K562 treated with DMSO at 1 percent for 12 hours (cell line): ENCODE results near the gene HIGD1A. TPM values are rescaled to one million over a fixed set of nuclear protein-coding genes. Genes with fewer than 3 reads are reported as not detected.

Experiments
- total RNA-seq: library from RNA; unstranded; fragments of 300-600 nt; gene quantifications from 2 replicates; pipeline ENCODE4 v1.2.3, GENCODE V29; 2022; ENCODE audit not compliant: insufficient read depth

HIGD1A gene
- 108 and 158 TPM in 2 replicates for total RNA-seq

DNA sequence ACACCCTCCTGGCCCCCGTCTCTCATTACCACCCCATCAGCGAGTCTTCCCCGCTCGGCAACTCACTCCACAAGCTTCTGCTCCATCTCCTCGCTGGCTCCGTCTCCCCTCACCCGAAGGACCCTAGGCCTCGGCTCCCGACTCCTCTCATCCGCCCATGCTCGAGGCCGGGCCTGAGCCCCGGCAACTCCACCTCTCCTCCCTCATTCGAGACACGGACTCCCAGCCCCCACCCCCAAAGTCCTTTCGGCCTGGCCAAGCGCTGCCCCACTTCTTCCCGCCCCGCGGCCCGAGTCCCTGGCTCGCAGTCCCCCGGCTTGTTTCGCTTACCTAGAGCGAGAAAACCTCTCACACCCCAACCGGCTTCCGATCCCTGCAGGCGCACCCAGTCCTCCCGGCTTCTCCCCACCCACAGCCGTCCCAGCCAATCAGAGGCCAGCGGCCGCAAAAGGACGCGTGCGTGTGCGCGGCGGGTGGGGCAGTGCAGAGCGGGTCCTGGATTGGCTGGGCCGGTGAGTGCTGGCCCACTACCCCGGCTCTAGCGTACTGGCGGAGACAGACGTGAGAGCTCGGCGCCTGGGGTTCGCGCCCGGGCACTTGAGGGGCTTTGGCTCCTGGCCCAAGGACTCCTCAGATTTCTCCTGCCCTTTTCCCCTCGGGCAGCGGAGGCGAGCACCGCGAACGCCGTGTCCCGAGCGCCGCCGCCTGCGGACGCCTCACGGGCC, at the start of gene HIGD1A:
TSS of gene HIGD1A (minus strand) at position 385 of the 725 bp plus-strand sequence. CDS start 10,237 bp downstream, outside the sequence.

DNA sequence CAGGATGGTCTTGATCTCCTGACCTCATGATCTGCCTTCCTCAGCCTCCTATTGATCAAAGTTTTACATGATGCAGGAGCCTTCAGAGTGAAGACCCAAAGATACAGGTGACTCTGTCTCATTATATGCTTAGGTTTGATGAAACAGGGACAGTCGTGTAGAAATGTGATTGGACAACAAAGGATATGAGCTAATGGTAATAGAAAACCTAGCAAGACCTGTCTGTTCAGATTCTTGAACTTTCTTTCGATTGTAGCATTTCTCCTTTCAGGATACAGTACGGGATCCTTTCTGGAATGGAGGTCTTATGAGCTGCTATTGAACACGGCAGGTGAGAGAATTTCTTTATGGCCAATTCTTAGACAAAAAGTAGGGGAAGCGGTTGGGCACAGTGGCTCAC, 4.9 kb upstream of the HIGD1A start, which contains the start of gene ACKR2:
TSS of gene ACKR2 (plus strand) at position 244 of the 400 bp plus-strand sequence. CDS start 55,058 bp downstream, outside the sequence.

DNA sequence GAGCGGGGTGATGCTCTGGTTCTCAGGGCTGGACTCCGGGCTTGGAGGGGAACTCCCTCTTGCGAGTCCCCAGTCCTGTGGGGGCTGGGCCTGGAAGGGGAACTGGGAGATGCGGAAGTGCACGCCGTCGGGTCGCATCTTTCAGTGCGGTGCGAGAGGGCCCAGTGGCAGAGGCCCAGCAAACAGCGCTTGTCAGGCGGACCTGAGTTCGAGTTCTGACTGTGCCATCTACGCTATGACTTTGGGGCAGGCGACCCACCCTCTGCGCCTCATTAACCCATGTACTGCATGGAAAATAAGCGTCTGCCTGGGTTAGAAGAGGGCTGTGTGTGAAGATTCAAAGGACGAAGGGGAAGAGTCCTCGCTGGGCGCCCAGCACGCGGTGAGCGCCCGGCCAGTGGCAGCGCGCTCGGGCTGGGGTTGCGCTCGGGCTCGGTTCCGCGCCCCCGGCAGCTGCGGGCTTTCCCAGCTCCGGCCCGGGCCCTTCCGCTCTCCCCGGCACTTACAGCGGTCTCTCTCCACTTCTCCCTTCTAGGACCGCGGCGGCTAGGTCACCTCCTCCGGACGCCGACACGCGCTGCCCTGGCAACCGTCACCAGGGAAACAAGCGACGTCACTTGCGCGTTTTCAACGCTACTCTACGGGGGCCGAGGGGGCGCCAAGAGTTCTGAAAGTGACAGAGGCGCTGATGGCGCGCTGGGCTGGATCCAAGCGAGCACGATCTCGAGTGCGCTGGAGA, 31.5 kb downstream of the HIGD1A start, which contains the start of gene CCDC13:
TSS of gene CCDC13 (minus strand) at position 584 of the 739 bp plus-strand sequence. CDS start 14,908 bp downstream, outside the sequence.

Other genes with a start within 250 kb of the HIGD1A start
- 38.7 and 83.7 TPM in 2 replicates for gene SEC22C, start 222.5 kb downstream of the HIGD1A start, total RNA-seq
- 64.0 and 84.1 TPM in 2 replicates for gene SS18L2, start 213.6 kb downstream of the HIGD1A start, total RNA-seq
- gene NKTR, start 203.8 kb downstream of the HIGD1A start, total RNA-seq, result 6.0 and 35.9 TPM in 2 replicates
- 1.2 and 1.6 TPM in 2 replicates for gene ZBTB47, start 150.8 kb downstream of the HIGD1A start, total RNA-seq
- not detected in 2 replicates for gene KLHL40, start 119.0 kb downstream of the HIGD1A start, total RNA-seq
- gene HHATL, start 101.7 kb downstream of the HIGD1A start, total RNA-seq, result not detected in 2 replicates
- gene CCDC13, start 31.2 kb downstream of the HIGD1A start, total RNA-seq, result not detected in 2 replicates
- gene ACKR2, start 5.0 kb upstream of the HIGD1A start, total RNA-seq, result 0.48 TPM in 1 of 2 replicates, not detected in the other
- not detected in 2 replicates for gene CYP8B1, start 71.4 kb upstream of the HIGD1A start, total RNA-seq
- gene ZNF662, start 101.7 kb upstream of the HIGD1A start, total RNA-seq, result 0.27 and 1.4 TPM in 2 replicates
- 0.38 and 0.51 TPM in 2 replicates for gene GASK1A, start 174.8 kb upstream of the HIGD1A start, total RNA-seq